Kidney (tissue), 2 donors: Measurements from ENCODE around the gene MAMLD1. TPM values are rescaled to one million over a fixed set of nuclear protein-coding genes. Genes with fewer than 3 reads are reported as not detected.

Source experiments
- polyA plus RNA-seq: library from polyadenylated mRNA; stranded (reverse); fragments of 350-450 nt; fragmentation: Illumina TruSeq; extraction: RNeasy Lipid Tissue Mini Kit (QIAGEN cat#74804); gene quantifications from one replicate; pipeline ENCODE4 v1.2.3, GENCODE V29; 2014; ENCODE audit warnings: low read depth, low replicate concordance; ENCODE audit not compliant: insufficient read depth
- total RNA-seq: library from RNA; stranded (reverse); fragmentation: NEBNext Ultra II Directional; extraction: Animal tissue kit (Norgen Biotek cat#: 25700); gene quantifications from one replicate; pipeline ENCODE4 v1.2.1, GENCODE V29; 2021
- donor health status: DM: yes; HTN: yes; CAD: no.

MAMLD1 gene
- total and polyA plus RNA-seq, 2 donors from 2014 or later = 1.4 to 6.5 TPM

Other genes starting within 250 kb of the MAMLD1 start
- 20.5 TPM for gene MTM1, start 205.3 kb downstream of the MAMLD1 start, total RNA-seq
- gene MTM1, start 205.3 kb downstream of the MAMLD1 start, polyA plus RNA-seq = 6.6 TPM